Astrocyte of the hippocampus (primary cell): ENCODE measurements around the gene UBE3D.
"Not testable (repeated sequence)": the region's sequence is repeated elsewhere in the genome, so short reads cannot be mapped to it uniquely, and the experiment has no call there.

Experiments used
- DNase-seq: peaks from one replicate; pipeline ENCODE4 v3.0.0; 2011; ENCODE audit warnings: low read depth, low spot score

Gene UBE3D

GRCh38 chr6:82875573-82876185 is 190.0 kb downstream of the UBE3D start:
- peak; percentile 69 for DNase-seq

DNA sequence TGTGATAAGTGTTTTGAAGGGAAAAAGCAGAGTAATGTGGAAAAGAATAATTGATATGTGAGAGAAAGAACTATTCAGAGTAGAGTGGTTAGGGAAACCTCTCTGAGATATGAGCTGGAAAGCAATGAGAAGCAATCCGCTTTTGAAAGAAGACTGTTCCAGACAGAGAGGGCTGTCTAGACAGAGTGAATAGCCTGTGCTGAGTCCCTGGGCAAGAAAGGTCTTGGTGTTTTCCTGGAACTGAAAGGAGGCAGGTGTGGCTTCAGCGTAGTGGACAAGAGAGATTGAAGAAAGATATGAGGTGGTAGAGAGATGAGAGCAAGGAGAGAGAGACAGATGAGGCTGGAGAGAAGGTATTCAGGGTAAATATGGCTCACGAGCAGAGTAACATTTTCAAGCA is 190.8 kb downstream of the UBE3D start:
- peak; percentile 25 for DNase-seq

DNA sequence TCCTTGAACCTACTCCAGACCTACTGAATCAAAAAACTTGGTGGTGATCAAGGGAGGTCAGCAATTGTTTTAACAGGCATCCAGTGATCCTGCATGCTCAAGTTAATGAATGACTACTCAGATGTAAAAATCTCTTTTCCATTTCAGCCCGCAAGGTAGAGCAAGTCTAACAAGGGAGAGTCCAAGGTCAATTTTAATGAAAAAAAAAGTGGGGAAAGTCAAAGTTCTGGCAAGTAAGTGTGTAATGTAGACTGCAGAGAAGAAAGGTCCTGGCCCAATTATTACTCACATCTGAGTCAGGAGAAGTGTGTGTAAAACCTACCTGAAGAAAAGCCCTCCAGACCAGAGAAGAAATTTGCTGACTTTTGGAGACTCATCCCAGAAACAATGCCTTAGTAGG is 193.5 kb downstream of the UBE3D start:
- no peak for DNase-seq

GRCh38 chr6:82870582-82871172 is 195.0 kb downstream of the UBE3D start:
- no peak for DNase-seq

- DNase-seq, result no peak
Measured at GRCh38 chr6:82869493-82869892, 196.1 kb downstream of the UBE3D start.

DNA sequence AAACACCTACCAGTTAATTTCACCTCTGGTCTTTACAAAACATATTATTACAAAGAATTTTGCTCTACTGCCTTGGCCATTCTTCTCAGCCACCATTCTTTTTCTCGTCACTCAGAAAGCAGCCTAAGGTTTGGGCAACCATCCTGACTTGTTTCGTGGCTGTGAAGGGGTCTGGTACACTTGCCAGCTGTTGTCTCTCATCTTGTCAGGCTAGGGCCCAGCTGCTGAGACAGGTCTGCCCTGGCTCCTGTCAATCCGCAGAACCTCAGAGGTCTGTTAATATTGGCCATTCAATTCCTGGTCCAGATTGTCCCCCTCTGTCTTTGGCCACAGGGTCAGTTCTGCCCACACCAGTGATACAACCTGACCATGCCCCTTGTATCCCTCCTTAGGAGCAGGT is 197.7 kb downstream of the UBE3D start:
- no peak for DNase-seq

- DNase-seq, result no peak
Measured at GRCh38 chr6:82866446-82866845, 199.2 kb downstream of the UBE3D start.

- no peak for DNase-seq
Measured at GRCh38 chr6:82865461-82865860, 200.2 kb downstream of the UBE3D start.

DNA sequence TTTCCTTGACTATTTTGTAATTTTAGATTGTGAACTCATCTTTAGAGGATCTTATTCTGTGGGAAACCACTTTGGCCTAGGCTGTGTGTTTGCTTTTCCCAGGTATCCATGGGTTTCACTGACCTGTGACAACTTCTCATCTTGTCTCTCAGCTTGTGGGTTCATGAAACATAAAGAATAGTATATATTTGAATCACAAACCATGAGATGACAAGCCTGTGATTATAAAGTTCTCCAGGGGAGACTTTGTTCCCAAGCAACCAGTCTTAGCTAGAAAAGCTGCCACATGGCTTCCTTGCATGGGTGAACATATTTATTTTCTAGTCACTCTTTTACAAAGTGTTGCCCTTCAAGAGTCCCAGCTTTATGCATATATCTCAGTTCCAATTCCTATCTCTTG is 201.9 kb downstream of the UBE3D start:
- no peak for DNase-seq

- peak; percentile 83 for DNase-seq
Measured at GRCh38 chr6:82862543-82862942, 203.1 kb downstream of the UBE3D start.

DNA sequence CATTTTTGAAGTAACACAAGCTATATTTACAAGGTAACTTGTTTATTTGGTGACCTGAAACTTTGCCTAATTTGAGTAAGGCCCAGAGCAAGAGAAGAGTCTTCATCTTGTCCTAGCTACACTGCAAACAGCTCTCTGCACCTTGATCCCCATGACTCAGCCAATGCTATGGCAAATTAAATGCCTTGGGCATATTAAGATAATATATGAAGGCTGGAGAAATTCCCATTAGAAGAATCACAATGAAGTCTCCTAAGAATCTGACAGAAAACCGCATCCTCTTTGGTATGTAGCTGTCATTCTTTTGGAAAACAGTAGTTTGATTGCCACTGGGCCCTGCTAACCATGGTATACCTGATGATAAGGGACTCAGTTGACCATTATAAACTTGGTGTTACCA is 204.5 kb downstream of the UBE3D start:
- DNase-seq, result no peak

- not testable (repeated sequence) for DNase-seq
Measured at GRCh38 chr6:82856077-82856476, 209.6 kb downstream of the UBE3D start.

- not testable (repeated sequence) for DNase-seq
Measured at GRCh38 chr6:82852904-82853303, 212.7 kb downstream of the UBE3D start.

- no peak for DNase-seq
Measured at GRCh38 chr6:82843291-82843885, 222.3 kb downstream of the UBE3D start.

- peak; percentile 88 for DNase-seq
Measured at GRCh38 chr6:82842721-82843120, 222.9 kb downstream of the UBE3D start.
